Glutamatergic neuron (in vitro differentiated cells): ENCODE measurements around the gene CLMN. TPM values are rescaled to one million over a fixed set of nuclear protein-coding genes. Genes with fewer than 3 reads are reported as not detected.

Experiments
- DNase-seq: peaks from one replicate; pipeline ENCODE4 v3.0.0; 2022
- H3K27ac Mint-ChIP-seq: one replicate; pipeline ENCODE4 v1.8.0; 2020; ENCODE audit warnings: mild to moderate bottlenecking, mixed read lengths, inconsistent platforms; ENCODE audit not compliant: unreplicated experiment
- H3K27me3 Mint-ChIP-seq: one replicate; pipeline ENCODE4 v1.8.0; 2020; ENCODE audit warnings: mild to moderate bottlenecking, moderate library complexity, mixed read lengths, inconsistent platforms; ENCODE audit not compliant: unreplicated experiment
- H3K36me3 Mint-ChIP-seq: one replicate; pipeline ENCODE4 v1.8.0; 2020; ENCODE audit warnings: mild to moderate bottlenecking, mixed read lengths, inconsistent platforms; ENCODE audit not compliant: unreplicated experiment
- H3K4me1 Mint-ChIP-seq: one replicate; pipeline ENCODE4 v1.8.0; 2020; ENCODE audit warnings: mild to moderate bottlenecking, low read depth, mixed read lengths, inconsistent platforms; ENCODE audit not compliant: unreplicated experiment
- H3K4me3 Mint-ChIP-seq: one replicate; pipeline ENCODE4 v1.8.0; 2020; ENCODE audit warnings: mild to moderate bottlenecking, mixed read lengths, inconsistent platforms; ENCODE audit not compliant: unreplicated experiment
- H3K9me3 Mint-ChIP-seq: one replicate; pipeline ENCODE4 v1.8.0; 2020; ENCODE audit warnings: mild to moderate bottlenecking, moderate library complexity, mixed read lengths, inconsistent platforms; ENCODE audit not compliant: unreplicated experiment
- CTCF ChIP-seq: fragments of 200-600 bp; sonication (generic); IDR thresholded peaks from one replicate; pipeline ENCODE4 v1.5.0; 2021; ENCODE audit not compliant: partially characterized antibody, unreplicated experiment
- total RNA-seq: library from RNA; stranded (reverse); fragmentation: NEBNext Ultra II Directional; extraction: Animal tissue kit (Norgen Biotek cat#: 25700); gene quantifications from one replicate; pipeline ENCODE4 v1.2.1, GENCODE V29; 2021; ENCODE audit not compliant: unreplicated experiment

CLMN gene
- total RNA-seq, 1 donor from 2014 or later = 17.6 TPM

- H3K36me3 Mint-ChIP-seq = no peaks in the 10 kb centered on the region
- H3K4me1 Mint-ChIP-seq = peaks cover 15% of the 10 kb centered on the region
These were observed 162.2 kb downstream of the CLMN start, which contains the start of gene DICER1 for GRCh38 chr14:95157327-95158189. Gene DICER1 (minus strand): TSS chr14:95157529. CDS start chr14:95133458, 24,071 bp downstream.

GRCh38 chr14:95157048-95157326 lies 162.7 kb downstream of the CLMN start:
- Mint-ChIP-seq H3K4me1 (peaks cover 15% of the 10 kb centered on the region), H3K4me3 (no peak overlapping the region), H3K9me3 (peaks cover 10% of the 10 kb centered on the region), H3K36me3 (no peaks in the 10 kb centered on the region), H3K27ac (no peak overlapping the region), H3K27me3 (peaks cover 7% of the 10 kb centered on the region)
- no peak for DNase-seq
- TF ChIP-seq CTCF = no peak

More at GRCh38 chr14:95157327-95158189, 162.2 kb downstream of the CLMN start, which contains the start of gene DICER1:
- peak within 1 kb of the TSS; percentile 96 for H3K4me3 Mint-ChIP-seq
- peaks cover 10% of the 10 kb centered on the region for H3K9me3 Mint-ChIP-seq
- peaks cover 7% of the 10 kb centered on the region for H3K27me3 Mint-ChIP-seq
- no peak for TF ChIP-seq CTCF
- DNase-seq = peak; percentile 98
- H3K27ac Mint-ChIP-seq = peak within 1 kb of the TSS; percentile 95

GRCh38 chr14:95156161-95157047 lies 163.3 kb downstream of the CLMN start:
- Mint-ChIP-seq H3K4me1 (peaks cover 15% of the 10 kb centered on the region), H3K4me3 (peak overlapping the region; percentile 92), H3K36me3 (no peaks in the 10 kb centered on the region), H3K9me3 (peaks cover 10% of the 10 kb centered on the region), H3K27me3 (peaks cover 7% of the 10 kb centered on the region), H3K27ac (peak overlapping the region; percentile 90)
- TF ChIP-seq CTCF = no peak
- peak; percentile 60 for DNase-seq

DNA sequence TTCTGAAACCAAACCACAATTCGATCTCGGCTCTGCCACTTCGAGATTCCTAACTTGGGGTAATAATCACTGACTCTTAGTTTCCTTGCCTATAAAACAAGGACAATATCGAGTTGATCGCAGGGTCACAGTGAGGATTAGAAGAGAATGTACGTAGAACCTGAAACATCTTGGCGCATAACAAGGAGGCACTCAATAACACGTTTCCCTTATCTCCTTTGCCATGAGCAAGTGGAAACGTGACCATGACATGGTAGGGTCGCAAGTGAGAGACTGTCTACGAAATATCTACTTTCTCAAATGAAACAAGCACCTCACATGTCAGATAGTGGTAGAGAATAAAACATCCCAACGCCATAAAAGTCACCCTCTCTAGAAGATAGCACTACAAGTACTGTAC lies 164.7 kb downstream of the CLMN start:
- DNase-seq = no peak
- peaks cover 10% of the 10 kb centered on the region for H3K9me3 Mint-ChIP-seq
- no peak overlapping the region for H3K27ac Mint-ChIP-seq
- H3K27me3 Mint-ChIP-seq = peaks cover 7% of the 10 kb centered on the region
- H3K4me3 Mint-ChIP-seq = peak overlapping the region; percentile 92
- TF ChIP-seq CTCF = no peak
- no peaks in the 10 kb centered on the region for H3K36me3 Mint-ChIP-seq
- H3K4me1 Mint-ChIP-seq = peaks cover 15% of the 10 kb centered on the region
